Smooth muscle cell of the umbilical artery (primary cell): ENCODE data around the gene ZFAND6. TPM values are rescaled to one million over a fixed set of nuclear protein-coding genes. Genes with fewer than 3 reads are reported as not detected.

Source experiments
- total RNA-seq: library from RNA; depleted of rRNA; stranded (reverse); fragments of >200 nt; gene quantifications from 2 replicates; pipeline ENCODE4 v1.2.3, GENCODE V29; 2014

Gene ZFAND6
- 102 and 124 TPM in 2 replicates for total RNA-seq

GRCh38 chr15:80058851-80059785, at the start of gene ZFAND6:
Gene ZFAND6, plus strand, starts transcription at chr15:80059676. Its CDS starts 60,669 bp downstream, at chr15:80120345.

GRCh38 chr15:80152896-80153876, 93.7 kb downstream of the ZFAND6 start, which contains the start of gene FAH:
Gene FAH, plus strand, starts transcription at chr15:80152999. Its CDS starts 56 bp downstream, at chr15:80153055.

Other genes starting within 250 kb of the ZFAND6 start
- gene MTHFS, start 162.7 kb upstream of the ZFAND6 start, total RNA-seq, result 12.5 and 14.8 TPM in 2 replicates
- 2.1 and 2.2 TPM in 2 replicates for gene BCL2A1, start 88.5 kb upstream of the ZFAND6 start, total RNA-seq
- gene FAH, start 93.3 kb downstream of the ZFAND6 start, total RNA-seq, result 26.4 and 30.8 TPM in 2 replicates
- not detected in 2 replicates for gene CTXND1, start 192.5 kb downstream of the ZFAND6 start, total RNA-seq